SU-DHL-6 (cell line): ENCODE measurements around the gene MUCL3.

ENCODE experiments used
- CTCF ChIP-seq: fragments of 200-600 bp; sonication (generic); IDR thresholded peaks from one replicate; pipeline ENCODE4 v1.5.1; 2017; ENCODE audit warnings: antibody characterized with exemption, mild to moderate bottlenecking, low read length, moderate library complexity; ENCODE audit not compliant: insufficient read depth, poor library complexity, severe bottlenecking
- EZH2phosphoT487 ChIP-seq: fragments of 200-600 bp; sonication (generic), shearing (Covaris generic); conservative IDR thresholded peaks from 2 replicates; pipeline ENCODE4 v1.6.1; 2018; ENCODE audit warnings: mild to moderate bottlenecking, antibody characterized with exemption, low read length, moderate library complexity, mixed read lengths

GRCh38 chr6:30948811-30949210 lies 8.0 kb downstream of the MUCL3 start:
- TF ChIP-seq EZH2phosphoT487 = no peak
- no peak for TF ChIP-seq CTCF
